ENCODE data around the gene MAPK8IP2. TPM values are rescaled to one million over a fixed set of nuclear protein-coding genes. Genes with fewer than 3 reads are reported as not detected.

MAPK8IP2 gene
- total RNA-seq, 1 experiment from 2014 or later: 7.8 TPM

- ChIA-PET CTCF (no interaction called here), POLR2A (ENCODE audit: low non-redundant PET) (no interaction called here)
- Histone ChIP-seq H3K27ac (ENCODE audit: low read depth, low read length, poor library complexity, severe bottlenecking) (no peak overlapping the region), H3K9me3 (ENCODE audit: low read depth, low read length, poor library complexity, severe bottlenecking) (no peaks in the 10 kb centered on the region), H3K4me1 (ENCODE audit: insufficient read depth, low read length, poor library complexity, severe bottlenecking) (no peaks in the 10 kb centered on the region), H3K36me3 (ENCODE audit: insufficient read depth, low read length, poor library complexity, severe bottlenecking) (no peaks in the 10 kb centered on the region), H3K4me3 (ENCODE audit: low read depth, low read length, poor library complexity, severe bottlenecking) (no peak overlapping the region), H3K27me3 (replicated peaks; ENCODE audit: insufficient read depth, low read depth, low read length, poor library complexity) (no peaks in the 10 kb centered on the region)
- no TSS peak for BruUV-seq (replicated peaks)
- no peak for DNase-seq (ENCODE audit: low spot score)
- intact Hi-C loops (cut with micrococcal nuclease; ENCODE audit: unreplicated experiment): loop anchor here (10.0 kb wide), 1 partner anchor 60 kb away; the partner anchor contains the start of gene KLHDC7B
- TF ChIP-seq CTCF (conservative IDR thresholded peaks at IDR 0.05; ENCODE audit: low read depth, low read length) (no peak), EZH2 (IDR thresholded peaks at IDR 0.05; ENCODE audit: borderline replicate concordance, low read depth, low read length, poor library complexity, severe bottlenecking) (no peak)
These were observed 4.5 kb downstream of the MAPK8IP2 start for GRCh38 chr22:50605002-50605612.

GRCh38 chr22:50605613-50606074, 5.1 kb downstream of the MAPK8IP2 start:
- ChIA-PET CTCF (no interaction called here), POLR2A (ENCODE audit: low non-redundant PET) (no interaction called here)
- no peak overlapping the region for H3K4me3 ChIP-seq (ENCODE audit: low read depth, low read length, poor library complexity, severe bottlenecking)
- H3K27me3 ChIP-seq (replicated peaks; ENCODE audit: insufficient read depth, low read depth, low read length, poor library complexity): no peaks in the 10 kb centered on the region
- BruUV-seq (replicated peaks): no TSS peak
- H3K36me3 ChIP-seq (ENCODE audit: insufficient read depth, low read length, poor library complexity, severe bottlenecking): no peaks in the 10 kb centered on the region
- no peak overlapping the region for H3K27ac ChIP-seq (ENCODE audit: low read depth, low read length, poor library complexity, severe bottlenecking)
- intact Hi-C loops (cut with micrococcal nuclease; ENCODE audit: unreplicated experiment): loop anchor here (10.0 kb wide), 1 partner anchor 61 kb away; the partner anchor contains the start of gene KLHDC7B
- TF ChIP-seq CTCF (conservative IDR thresholded peaks at IDR 0.05; ENCODE audit: low read depth, low read length) (no peak), EZH2 (IDR thresholded peaks at IDR 0.05; ENCODE audit: borderline replicate concordance, low read depth, low read length, poor library complexity, severe bottlenecking) (no peak)
- no peaks in the 10 kb centered on the region for H3K4me1 ChIP-seq (ENCODE audit: insufficient read depth, low read length, poor library complexity, severe bottlenecking)
- H3K9me3 ChIP-seq (ENCODE audit: low read depth, low read length, poor library complexity, severe bottlenecking): no peaks in the 10 kb centered on the region
- no peak for DNase-seq (ENCODE audit: low spot score)

GRCh38 chr22:50606165-50606945, 5.8 kb downstream of the MAPK8IP2 start:
- TF ChIP-seq CTCF (conservative IDR thresholded peaks at IDR 0.05; ENCODE audit: low read depth, low read length): no peak
- H3K4me3 ChIP-seq (ENCODE audit: low read depth, low read length, poor library complexity, severe bottlenecking): no peak overlapping the region
- POLR2A ChIA-PET (ENCODE audit: low non-redundant PET): no interaction called here
- intact Hi-C loops (cut with micrococcal nuclease; ENCODE audit: unreplicated experiment): loop anchor here (10.0 kb wide), 1 partner anchor 62 kb away; the partner anchor contains the start of gene KLHDC7B
- no peaks in the 10 kb centered on the region for H3K4me1 ChIP-seq (ENCODE audit: insufficient read depth, low read length, poor library complexity, severe bottlenecking)
- no peaks in the 10 kb centered on the region for H3K27me3 ChIP-seq (replicated peaks; ENCODE audit: insufficient read depth, low read depth, low read length, poor library complexity)
- no peaks in the 10 kb centered on the region for H3K36me3 ChIP-seq (ENCODE audit: insufficient read depth, low read length, poor library complexity, severe bottlenecking)
- no peak overlapping the region for H3K27ac ChIP-seq (ENCODE audit: low read depth, low read length, poor library complexity, severe bottlenecking)
- BruUV-seq (replicated peaks): no TSS peak
- CTCF ChIA-PET: interaction anchor here (0.5 kb wide), 1 partner anchor 10 kb away, joined by 3 read pairs; no protein-coding TSS in a partner anchor
- no peak for DNase-seq (ENCODE audit: low spot score)
- H3K9me3 ChIP-seq (ENCODE audit: low read depth, low read length, poor library complexity, severe bottlenecking): no peaks in the 10 kb centered on the region
